PC-3 (cell line): ENCODE results near the gene RHBDD3.
"Not testable (repeated sequence)": the region's sequence is repeated elsewhere in the genome, so short reads cannot be mapped to it uniquely, and the experiment has no call there.

Source experiments
- EZH2 ChIP-seq: fragments of 300-600 bp; sonication (generic); IDR thresholded peaks from one replicate; pipeline ENCODE4 v1.6.1; 2017; ENCODE audit warnings: antibody characterized with exemption, mild to moderate bottlenecking, low read length; ENCODE audit not compliant: unreplicated experiment
- EZH2phosphoT487 ChIP-seq: fragments of 300-600 bp; sonication (generic); IDR thresholded peaks from 2 replicates; pipeline ENCODE4 v1.6.1; 2018; ENCODE audit warnings: mild to moderate bottlenecking, antibody characterized with exemption, low read length, borderline replicate concordance
- TF ChIP-seq, protein P1 (sequence below): fragments of 300-600 bp; sonication (generic); conservative IDR thresholded peaks from 2 replicates; pipeline ENCODE4 v1.5.1; 2017; ENCODE audit warnings: antibody characterized with exemption, low read depth, mild to moderate bottlenecking, low read length

DNA sequence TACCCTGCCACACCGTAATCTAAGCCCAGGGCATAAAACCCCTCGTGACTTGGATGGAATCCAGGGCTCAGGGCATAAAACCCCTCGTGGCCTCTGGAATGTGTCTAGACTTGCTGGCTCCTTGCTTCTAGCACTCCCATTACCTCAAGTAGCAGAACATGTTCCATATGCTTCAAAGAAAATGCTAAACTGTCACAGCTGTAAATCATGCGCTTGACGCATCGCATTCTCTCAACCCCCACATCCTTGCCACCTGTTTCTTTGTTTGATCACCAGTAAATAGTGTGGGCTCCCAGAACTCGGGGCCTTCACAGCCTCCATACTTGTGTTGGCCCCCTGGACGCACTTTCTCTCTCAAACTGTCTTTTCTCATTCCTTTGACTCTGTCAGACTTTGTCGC, 27.3 kb downstream of the RHBDD3 start:
- TF ChIP-seq, protein P1, sequence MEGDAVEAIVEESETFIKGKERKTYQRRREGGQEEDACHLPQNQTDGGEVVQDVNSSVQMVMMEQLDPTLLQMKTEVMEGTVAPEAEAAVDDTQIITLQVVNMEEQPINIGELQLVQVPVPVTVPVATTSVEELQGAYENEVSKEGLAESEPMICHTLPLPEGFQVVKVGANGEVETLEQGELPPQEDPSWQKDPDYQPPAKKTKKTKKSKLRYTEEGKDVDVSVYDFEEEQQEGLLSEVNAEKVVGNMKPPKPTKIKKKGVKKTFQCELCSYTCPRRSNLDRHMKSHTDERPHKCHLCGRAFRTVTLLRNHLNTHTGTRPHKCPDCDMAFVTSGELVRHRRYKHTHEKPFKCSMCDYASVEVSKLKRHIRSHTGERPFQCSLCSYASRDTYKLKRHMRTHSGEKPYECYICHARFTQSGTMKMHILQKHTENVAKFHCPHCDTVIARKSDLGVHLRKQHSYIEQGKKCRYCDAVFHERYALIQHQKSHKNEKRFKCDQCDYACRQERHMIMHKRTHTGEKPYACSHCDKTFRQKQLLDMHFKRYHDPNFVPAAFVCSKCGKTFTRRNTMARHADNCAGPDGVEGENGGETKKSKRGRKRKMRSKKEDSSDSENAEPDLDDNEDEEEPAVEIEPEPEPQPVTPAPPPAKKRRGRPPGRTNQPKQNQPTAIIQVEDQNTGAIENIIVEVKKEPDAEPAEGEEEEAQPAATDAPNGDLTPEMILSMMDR = not testable (repeated sequence)
- not testable (repeated sequence) for TF ChIP-seq EZH2, EZH2phosphoT487
